DMS53 treated with DMSO at 0.1 percent for 48 hours (cell line): Measurements from ENCODE around the gene OSBPL9.

ENCODE experiments used
- DNase-seq: peaks from one replicate; lab custom pipeline; 2025; ENCODE audit not compliant: unreplicated experiment; lab: John Stamatoyannopoulos, UW

The OSBPL9 gene, protein sequence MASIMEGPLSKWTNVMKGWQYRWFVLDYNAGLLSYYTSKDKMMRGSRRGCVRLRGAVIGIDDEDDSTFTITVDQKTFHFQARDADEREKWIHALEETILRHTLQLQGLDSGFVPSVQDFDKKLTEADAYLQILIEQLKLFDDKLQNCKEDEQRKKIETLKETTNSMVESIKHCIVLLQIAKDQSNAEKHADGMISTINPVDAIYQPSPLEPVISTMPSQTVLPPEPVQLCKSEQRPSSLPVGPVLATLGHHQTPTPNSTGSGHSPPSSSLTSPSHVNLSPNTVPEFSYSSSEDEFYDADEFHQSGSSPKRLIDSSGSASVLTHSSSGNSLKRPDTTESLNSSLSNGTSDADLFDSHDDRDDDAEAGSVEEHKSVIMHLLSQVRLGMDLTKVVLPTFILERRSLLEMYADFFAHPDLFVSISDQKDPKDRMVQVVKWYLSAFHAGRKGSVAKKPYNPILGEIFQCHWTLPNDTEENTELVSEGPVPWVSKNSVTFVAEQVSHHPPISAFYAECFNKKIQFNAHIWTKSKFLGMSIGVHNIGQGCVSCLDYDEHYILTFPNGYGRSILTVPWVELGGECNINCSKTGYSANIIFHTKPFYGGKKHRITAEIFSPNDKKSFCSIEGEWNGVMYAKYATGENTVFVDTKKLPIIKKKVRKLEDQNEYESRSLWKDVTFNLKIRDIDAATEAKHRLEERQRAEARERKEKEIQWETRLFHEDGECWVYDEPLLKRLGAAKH

DNA sequence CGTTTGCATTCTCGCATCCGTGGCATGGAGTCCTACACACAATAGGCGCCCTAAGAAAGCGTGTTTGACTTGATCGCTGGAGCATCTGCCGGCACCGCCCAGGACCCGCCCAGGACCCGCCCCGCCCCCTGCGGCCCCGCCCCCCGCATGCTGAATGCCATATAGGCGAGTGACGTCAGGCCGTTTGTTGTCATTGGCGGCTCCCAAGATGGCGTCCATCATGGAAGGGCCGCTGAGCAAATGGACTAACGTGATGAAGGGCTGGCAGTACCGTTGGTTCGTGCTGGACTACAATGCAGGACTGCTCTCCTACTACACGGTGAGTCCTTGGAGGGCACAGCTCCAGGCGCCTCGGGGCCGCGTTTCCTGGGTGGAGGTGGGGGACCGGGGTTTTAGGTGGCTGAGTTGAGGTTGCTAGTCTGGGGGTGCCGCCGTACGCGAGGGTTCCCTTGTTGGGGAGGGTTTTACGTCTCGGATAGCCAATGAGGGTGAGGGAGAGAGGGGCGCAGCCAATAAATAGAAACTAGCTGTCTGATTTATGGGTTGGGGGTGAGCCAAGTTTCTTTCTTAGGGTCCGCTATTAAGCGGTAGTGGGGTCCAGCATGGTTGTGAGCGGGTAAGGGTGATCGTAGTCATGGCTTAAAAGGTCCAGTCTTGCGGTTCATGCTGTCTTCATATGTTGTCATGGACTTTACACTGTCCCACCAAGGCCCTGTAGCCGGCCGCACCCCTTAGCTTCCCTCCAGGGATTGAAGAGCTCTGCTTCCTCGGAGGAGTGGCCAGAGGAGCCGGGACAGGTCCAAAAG, at the start of gene OSBPL9:
OSBPL9 (plus strand) TSS at position 190 of the 806 bp plus-strand sequence; CDS start at position 209, 19 bp downstream.
- DNase-seq = peak; percentile 94

DNA sequence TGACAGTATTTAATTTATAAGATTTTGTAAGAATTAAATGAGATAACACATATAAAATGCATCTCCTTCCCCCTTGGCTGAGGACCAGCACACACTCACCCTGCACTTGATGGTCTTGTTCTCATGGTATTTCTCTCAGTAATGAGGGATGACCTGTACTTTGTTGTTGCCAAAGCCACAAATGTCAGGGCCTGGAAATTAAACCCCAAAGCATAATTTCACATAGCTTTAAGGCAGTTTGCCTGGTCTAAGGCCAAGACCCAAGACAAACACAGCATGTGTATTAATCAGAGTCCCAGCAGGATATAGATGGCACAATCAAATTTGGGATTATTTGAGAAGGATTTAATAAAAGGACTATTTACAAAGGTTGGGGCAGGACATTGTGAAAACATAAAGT, 49.2 kb upstream of the OSBPL9 start:
- DNase-seq = no peak

DNA sequence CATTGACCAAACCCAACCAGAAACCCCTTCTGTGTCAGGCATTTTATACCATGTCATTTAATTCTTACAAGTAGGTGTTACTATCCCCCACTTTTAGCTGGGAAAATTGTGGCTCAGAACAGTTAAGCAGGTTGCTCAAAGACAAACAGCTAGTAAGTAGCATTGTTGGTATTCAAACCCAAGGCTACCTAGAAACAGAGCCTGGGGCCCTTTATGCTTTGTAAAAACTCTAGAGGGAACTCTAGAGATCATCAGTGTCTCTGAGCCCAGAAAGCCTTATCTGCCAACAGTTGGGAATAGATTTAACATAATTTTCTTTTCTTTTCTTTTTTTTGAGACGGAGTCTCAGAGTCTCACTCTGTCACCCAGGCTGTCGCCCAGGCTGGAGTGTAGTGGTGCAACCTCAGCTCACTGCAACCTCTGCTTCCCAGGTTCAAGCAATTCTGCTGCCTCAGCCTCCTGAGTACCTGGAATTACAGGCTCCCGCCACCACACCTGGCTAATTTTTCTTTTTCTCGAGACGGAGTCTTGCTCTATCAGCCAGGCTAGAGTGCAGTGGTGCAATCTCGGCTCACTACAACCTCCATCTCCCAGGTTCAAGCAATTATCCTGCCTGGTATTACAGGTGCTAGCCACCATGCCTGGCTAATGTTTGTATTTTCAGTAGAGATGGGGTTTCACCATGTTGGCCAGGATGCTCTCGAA, 48.5 kb upstream of the OSBPL9 start:
- DNase-seq = no peak

DNA sequence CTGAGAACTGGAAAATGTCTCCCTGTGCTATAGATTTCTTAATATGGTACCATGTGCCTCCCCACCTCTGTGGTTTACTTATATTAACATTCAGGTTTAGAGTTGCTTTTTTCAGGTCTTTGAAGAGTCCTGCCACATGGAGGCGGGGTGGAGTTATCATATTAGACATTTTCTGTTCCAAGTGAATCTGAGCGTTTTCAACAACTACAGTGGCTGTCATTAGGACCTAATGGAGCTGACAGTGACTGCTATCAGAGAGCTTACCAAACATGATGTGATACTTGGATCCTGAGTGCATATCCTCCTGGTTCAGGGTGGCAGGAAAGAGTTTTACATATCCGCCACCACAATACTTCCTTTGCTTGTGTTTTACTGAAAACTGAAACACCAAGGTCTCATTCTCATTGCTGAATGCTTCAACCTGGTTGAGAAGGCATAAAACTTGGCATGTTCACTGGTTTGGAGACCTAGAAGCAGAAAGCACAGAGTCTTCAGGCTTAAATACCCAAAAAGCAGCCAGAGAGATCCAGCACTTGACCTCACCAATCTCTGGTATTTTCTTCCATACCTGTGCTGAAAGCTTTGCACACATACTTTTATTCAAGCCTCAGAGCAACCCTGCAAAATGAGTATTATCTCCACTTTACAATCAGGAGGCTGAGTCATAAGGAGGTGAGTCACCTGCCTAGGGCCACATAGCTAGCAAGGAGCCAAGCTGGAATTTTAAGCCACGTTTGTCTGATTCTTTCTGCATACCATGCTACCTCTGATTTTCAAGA, 47.4 kb upstream of the OSBPL9 start:
- peak; percentile 75 for DNase-seq

DNA sequence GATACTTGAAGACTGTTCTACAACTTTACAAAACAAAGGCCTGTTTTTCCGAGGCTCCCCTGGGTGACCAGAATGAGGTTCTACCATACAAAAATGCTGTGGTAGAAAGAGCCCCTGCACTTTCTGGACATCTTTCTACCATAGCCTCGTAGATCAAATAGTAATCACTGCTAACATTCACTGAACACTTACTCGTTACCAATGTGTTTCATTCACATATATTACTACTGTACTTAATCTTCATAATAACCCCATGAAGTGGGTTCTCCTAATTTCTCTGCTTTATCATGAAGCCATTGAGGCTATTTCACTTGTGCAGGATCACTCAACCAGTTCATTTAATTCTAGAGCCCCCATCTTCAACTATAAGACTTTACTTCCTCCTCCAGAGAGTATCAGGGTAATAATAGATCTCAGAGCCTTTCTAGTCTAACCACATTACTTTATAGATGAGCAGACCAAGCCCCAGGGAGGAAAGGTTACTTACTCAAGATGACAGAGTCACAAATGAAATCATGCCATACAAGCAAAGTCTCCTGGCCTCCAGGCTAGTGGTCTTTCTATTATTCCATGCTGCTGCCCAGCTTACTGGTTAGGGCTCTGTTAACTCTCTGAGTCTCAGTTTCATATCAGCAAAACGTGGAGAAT, 46.7 kb upstream of the OSBPL9 start:
- DNase-seq = no peak

DNA sequence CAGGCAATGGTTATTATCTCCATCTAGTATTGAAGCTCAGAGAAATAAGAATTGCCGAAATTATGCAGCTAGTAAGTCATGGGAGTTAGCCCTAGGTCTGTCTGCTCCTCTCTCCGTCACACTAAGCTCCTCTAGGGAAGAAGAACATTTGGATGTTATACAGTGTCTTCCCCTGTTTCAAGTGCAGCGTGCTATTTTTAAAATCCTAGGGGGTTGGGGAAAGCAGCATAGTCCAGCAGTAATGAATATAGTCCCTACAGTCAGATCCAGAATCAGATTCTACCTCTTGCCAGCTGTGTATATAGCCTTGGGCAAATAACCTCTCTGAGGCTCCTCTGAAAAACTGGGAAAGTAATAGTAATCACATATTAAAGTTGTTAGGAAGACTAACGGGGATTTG, 44.5 kb upstream of the OSBPL9 start:
- no peak for DNase-seq

DNA sequence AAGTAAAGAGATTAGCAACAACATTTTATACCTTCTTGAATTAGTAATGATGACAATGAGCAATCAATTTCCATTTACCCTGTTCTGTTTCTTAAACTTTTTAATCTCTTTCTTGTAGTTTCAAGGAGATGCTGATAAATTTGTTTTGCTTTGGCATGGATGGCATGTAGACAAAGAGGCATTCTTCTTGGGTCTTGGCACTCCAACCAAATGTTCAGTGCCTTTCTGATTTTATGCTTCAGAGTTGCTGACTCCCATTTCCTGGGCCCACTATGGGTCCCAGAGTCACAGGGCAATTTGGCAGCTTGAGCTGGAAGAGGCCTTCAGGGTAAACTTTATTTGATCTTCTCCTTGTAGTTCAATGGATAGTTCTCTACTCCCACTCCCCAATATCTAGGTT, 42.1 kb upstream of the OSBPL9 start:
- no peak for DNase-seq

DNA sequence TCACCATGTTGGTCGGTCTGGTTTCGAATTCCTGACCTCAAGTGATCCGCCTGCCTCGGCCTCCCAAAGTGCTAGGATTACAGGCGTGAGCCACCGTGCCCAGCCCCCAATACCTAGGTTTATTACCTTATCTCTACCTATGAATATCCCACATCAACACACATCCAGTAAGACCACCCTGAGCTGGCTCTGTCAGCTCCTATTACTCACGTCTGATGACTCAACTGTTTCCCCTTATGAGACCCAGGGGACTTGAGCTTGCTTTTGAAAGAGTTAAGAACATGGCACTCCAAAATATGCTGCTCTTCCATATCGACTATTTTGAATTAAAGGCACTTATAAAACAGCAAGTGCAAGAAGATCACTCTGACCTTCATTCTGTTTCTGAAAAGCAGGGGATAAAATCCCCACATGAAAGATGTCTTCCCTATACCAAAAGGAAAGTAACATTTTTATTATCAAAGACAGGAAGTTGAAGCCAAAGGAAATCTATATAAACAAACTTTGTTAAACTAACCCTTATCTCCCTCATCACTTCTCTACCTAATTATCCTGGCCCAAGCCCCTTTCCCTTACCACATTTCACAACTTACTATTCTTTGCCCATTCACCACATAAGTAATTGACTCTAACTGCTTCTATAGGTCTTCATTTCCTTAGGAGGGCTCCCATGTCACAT, 41.3 kb upstream of the OSBPL9 start:
- no peak for DNase-seq

DNA sequence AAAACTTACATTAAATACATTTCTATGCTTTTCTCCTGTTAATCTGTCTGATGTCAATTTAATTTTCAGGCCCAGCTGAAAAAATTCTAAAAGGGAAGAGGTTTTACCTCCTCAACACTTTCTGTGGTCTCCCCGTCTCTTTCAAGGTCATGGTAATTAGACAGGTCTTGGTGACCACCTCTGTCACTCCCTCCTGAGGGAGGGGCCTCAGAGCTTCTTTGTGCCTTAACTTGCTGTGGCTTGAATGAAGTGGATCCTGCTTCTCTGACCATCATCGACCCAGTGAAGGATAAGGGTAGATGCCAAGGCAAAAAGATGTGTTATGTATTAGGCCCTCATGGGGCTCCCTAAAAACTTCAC, 40.8 kb upstream of the OSBPL9 start:
- DNase-seq = no peak

DNA sequence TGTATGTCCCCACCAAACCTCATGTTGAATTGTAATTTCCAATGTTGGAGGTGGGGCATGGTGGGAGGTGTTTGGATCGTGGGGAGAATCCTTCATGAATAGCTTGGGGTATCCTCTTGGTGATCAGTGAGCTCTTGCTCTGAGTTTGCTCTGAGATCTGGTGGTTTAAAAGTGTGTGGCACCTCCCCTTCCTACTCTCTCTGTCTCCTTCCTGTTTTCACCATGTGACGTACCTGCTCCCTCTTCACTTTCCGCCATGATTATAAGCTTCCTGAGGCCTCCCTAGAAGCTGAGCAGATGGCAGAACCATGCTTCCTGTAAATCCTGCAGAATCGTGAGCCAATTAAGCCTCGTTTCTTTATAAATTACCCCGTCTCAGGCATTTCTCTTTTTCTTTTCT, 40.0 kb upstream of the OSBPL9 start:
- no peak for DNase-seq

DNA sequence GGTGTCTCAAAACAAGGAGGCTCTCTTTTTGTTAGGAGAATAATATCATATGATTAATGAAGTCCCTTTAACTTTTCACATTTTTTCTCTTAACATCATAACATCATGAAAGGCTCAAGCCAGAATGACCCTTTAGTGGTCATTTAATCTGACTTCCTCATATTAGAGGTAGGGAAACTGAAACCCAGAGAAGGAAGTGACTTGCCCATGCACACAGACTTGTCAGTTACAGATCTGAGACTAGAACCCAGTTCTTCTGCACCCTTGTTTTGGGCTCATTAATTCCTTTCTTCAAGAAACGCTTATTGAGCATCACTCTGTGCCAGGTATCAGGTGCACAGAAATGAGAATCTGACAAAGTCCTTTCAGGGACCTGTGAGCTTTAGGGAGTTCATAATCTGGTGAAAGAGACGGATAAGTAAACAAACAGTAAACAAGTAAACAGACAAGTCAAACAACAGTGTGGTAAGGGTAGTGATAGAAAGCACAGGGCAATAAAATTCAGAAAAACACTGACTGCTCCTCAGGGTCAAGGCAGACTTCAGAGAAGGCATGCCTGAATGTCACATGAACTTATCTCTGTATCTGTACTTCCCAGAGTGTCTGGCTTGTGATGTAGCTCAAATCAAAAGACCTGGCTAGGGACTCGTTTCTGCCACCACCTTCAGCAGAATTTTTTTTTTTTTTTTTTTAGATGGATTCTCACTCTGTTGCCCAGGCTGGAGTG, 38.3 kb upstream of the OSBPL9 start:
- no peak for DNase-seq

DNA sequence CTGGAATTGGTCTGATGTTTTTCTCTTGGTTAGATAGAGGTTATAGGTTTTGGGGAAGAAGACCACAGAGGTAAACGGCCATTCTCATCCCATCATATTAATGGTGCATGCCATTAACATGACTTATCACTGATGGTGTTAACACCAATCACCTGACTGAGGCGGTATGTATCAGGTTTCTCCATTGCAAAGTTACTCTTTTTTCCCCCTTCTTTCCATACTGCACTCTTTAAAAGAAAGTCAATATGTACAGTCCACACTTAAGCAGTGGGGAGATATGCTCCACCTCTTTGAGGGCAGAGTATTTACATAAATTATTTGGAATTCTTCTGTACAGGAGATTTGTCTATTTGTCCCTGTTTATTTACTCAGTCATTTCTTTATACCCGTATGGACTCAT, 35.7 kb upstream of the OSBPL9 start:
- no peak for DNase-seq

DNA sequence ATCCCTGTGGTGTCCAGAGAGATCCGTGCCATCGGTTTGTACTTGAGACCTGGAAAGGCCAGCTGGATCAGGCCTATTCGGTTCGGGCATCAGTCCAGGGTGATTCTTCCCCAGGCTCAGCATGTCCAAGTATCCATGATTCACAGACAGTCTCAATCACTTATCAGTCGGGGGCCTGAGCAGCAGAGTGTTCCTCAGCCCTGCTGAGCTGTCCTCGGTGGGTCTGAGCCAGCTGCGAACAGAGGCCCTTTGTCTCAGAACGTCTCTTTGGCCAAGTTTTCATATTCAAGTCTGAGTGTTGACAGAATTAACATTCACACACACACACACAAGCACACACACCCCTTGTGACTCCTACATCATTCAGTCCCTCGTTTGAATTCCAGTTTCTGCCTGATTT, 33.4 kb upstream of the OSBPL9 start:
- DNase-seq = no peak

DNA sequence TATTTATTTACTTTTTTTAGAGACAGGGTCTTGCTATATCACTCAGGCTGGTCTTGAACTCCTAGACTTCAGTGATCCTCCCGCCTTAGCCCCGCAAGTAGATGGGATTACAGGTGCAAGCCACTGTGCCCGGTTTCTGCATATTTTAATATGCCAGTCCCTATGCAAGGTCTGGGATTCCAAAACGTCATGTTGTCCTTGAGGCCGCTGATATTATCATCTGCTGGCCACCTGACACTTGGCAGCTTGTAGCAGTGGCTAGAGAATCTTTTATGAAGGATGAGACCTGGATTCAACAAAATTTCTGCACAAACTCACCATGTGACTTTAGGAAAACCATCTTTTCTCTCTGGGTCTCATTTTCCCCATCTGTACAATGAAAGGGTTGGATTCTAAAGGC, 32.9 kb upstream of the OSBPL9 start:
- no peak for DNase-seq

DNA sequence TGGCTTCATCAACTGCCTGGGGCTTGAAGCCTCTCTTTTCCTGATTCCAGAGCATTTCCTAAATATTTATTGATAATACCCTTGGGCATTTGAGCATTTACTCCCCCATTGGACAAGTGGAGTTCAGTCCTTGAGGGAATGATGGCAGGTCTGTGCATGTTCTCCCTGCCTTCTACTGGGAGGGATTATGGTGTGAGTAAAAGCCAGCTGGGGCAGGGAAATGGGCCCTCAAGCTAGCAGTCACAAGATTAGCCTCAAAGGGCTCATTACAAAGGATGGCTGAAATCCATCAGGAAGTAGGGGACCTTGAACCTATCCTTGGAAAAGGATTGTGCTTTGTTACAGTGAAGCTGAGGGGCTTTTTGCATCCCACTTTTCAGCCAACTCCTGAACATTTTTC, 24.2 kb upstream of the OSBPL9 start:
- DNase-seq = no peak

DNA sequence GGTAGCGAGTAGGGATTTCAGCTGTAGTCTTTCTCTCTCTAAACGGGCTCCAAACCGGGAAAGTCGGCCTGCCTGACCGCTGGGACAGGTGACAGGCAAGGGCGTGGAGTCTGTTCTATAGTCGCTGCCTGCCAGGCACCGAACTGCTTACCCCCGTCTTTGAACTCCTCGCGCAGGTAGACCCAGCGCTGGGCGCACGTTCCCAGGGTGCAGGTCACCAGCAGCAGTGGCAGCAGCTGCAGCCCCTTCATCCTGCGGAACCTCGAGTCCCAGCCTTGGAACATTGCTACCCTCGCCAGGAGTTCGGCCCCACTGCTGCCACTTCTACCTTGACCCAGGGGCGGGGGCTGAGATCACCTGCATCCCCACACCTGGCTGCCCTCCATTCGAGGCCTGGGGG, 22.2 kb upstream of the OSBPL9 start:
- DNase-seq = no peak

DNA sequence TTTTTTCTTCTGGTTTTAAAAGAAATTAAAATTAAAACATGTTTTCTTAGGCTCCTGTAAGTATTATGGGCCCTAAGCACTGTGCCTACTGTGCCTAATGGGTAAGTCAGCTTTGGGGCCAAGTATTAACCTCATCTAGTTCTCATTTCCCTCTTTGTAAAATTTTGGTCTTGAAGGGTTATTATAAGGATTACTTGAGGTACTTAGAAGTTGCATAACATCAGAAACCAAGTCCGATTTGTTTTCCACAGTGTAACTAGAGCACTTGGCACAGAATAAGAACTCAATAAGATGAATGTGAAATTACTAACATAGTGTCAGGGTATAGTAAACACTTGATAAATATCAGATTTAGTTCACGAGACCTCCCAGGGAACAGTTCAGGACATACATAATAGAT, 16.4 kb upstream of the OSBPL9 start:
- no peak for DNase-seq

DNA sequence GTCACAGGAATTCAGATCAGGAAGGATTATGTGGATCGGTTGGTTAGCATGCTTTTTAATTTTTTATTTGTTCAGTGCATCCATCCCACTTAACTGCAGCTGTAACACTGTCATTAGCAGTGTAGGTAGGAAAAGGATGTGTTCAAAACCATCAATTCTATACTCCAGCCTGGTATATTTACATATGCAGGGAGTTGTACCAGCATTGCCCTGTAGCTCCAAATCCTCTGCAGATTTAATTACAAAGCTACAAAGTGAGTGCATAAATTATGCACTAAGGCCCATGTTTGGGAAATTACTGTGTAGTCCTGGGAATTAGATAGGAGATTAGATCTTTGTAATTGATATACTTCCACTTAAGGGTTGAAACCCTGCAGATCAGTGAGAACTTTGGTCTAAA, 15.9 kb upstream of the OSBPL9 start:
- no peak for DNase-seq
